Smooth muscle cell (in vitro differentiated cells): ENCODE measurements around the gene GDF10. TPM values are rescaled to one million over a fixed set of nuclear protein-coding genes. Genes with fewer than 3 reads are reported as not detected.

Experiments used
- DNase-seq: peaks from one replicate; lab custom pipeline; 2025; ENCODE audit not compliant: unreplicated experiment; lab: John Stamatoyannopoulos, UW
- H2AFZ ChIP-seq: fragments of 200-600 bp; sonication (generic); 2 replicates; pipeline ENCODE4 v1.6.0; 2016; ENCODE audit warnings: antibody characterized with exemption, low read depth, mild to moderate bottlenecking
- H3F3A ChIP-seq: fragments of 200-600 bp; sonication (generic); 2 replicates; pipeline ENCODE4 v1.6.0; 2017; ENCODE audit warnings: antibody characterized with exemption, low read depth
- H3K27ac ChIP-seq: fragments of 200-600 bp; sonication (generic); 2 replicates; pipeline ENCODE4 v1.5.1; 2016; ENCODE audit warnings: low read depth, mild to moderate bottlenecking
- H3K27me3 ChIP-seq: fragments of 200-600 bp; sonication (generic); 2 replicates; pipeline ENCODE4 v1.6.1; 2016; ENCODE audit warnings: low read depth, mild to moderate bottlenecking
- H3K36me3 ChIP-seq: fragments of 200-600 bp; sonication (generic); 2 replicates; pipeline ENCODE4 v1.5.1; 2016; ENCODE audit warnings: low read depth
- H3K4me1 ChIP-seq: fragments of 200-600 bp; sonication (generic); 2 replicates; pipeline ENCODE4 v1.5.1; 2016; ENCODE audit warnings: low read depth
- H3K4me2 ChIP-seq: fragments of 200-600 bp; sonication (generic); 2 replicates; pipeline ENCODE4 v1.6.0; 2016; ENCODE audit warnings: mild to moderate bottlenecking
- H3K4me3 ChIP-seq: fragments of 200-600 bp; sonication (generic); 2 replicates; pipeline ENCODE4 v1.5.1; 2016; ENCODE audit warnings: mild to moderate bottlenecking
- H3K79me2 ChIP-seq: fragments of 200-600 bp; sonication (generic); 2 replicates; pipeline ENCODE4 v1.6.0; 2016; ENCODE audit warnings: low read depth, mild to moderate bottlenecking
- H3K9ac ChIP-seq: fragments of 200-600 bp; sonication (generic); 2 replicates; pipeline ENCODE4 v1.6.0; 2016; ENCODE audit warnings: low read depth
- H3K9me3 ChIP-seq: fragments of 200-600 bp; sonication (generic); replicated peaks from 2 replicates; pipeline ENCODE4 v1.5.1; 2016; ENCODE audit warnings: low read depth
- H4K20me1 ChIP-seq: fragments of 200-600 bp; sonication (generic); 2 replicates; pipeline ENCODE4 v1.6.0; 2016; ENCODE audit warnings: low read depth
- CTCF ChIP-seq: fragments of 200-600 bp; sonication (generic); IDR thresholded peaks from 2 replicates; pipeline ENCODE4 v1.5.1; 2017; ENCODE audit warnings: borderline replicate concordance, mild to moderate bottlenecking, antibody characterized with exemption; ENCODE audit not compliant: insufficient read depth, poor library complexity, severe bottlenecking
- WGBS: methylation state at CpG from one replicate; pipeline ENCODE4 v1.1.7; 2016; ENCODE audit warnings: low lambda C conversion rate; 5-methylcytosine and 5-hydroxymethylcytosine counted together
- polyA plus RNA-seq: library from polyadenylated mRNA; unstranded; fragments of >200 nt; fragmentation: Nextera tagmentation; extraction: Ambion mirVana; gene quantifications from 2 replicates; pipeline ENCODE4 v1.2.1, GENCODE V29; 2016
- total RNA-seq: library from RNA; depleted of rRNA; stranded (reverse); fragments of >200 nt; gene quantifications from 2 replicates; pipeline ENCODE4 v1.2.3, GENCODE V29; 2014

The GDF10 gene
- total and polyA plus RNA-seq, 2 experiments from 2014 or later = 0.58 to 1.5 TPM

GRCh38 chr10:47350671-47351640, 51.0 kb downstream of the GDF10 start:
- Histone ChIP-seq H3K27ac (no peak overlapping the region), H3K9ac (no peak overlapping the region), H3F3A (no peaks in the 10 kb centered on the region), H3K4me3 (no peak overlapping the region), H2AFZ (no peak overlapping the region), H3K9me3 (no peaks in the 10 kb centered on the region), H3K36me3 (no peaks in the 10 kb centered on the region), H3K4me1 (no peaks in the 10 kb centered on the region), H3K27me3 (no peaks in the 10 kb centered on the region), H3K79me2 (no peaks in the 10 kb centered on the region), H3K4me2 (no peak overlapping the region), H4K20me1 (no peaks in the 10 kb centered on the region)
- 93% methylated on average over 38 of the region's 39 CpGs for WGBS
- DNase-seq = no peak
- TF ChIP-seq CTCF = no peak

GRCh38 chr10:47351899-47352815, 52.2 kb downstream of the GDF10 start:
- Histone ChIP-seq H3K27me3 (no peaks in the 10 kb centered on the region), H3F3A (no peaks in the 10 kb centered on the region), H3K79me2 (no peaks in the 10 kb centered on the region), H3K4me1 (no peaks in the 10 kb centered on the region), H4K20me1 (no peaks in the 10 kb centered on the region), H3K9ac (no peak overlapping the region), H3K4me3 (no peak overlapping the region), H3K27ac (no peak overlapping the region), H3K9me3 (no peaks in the 10 kb centered on the region), H2AFZ (no peak overlapping the region), H3K36me3 (no peaks in the 10 kb centered on the region), H3K4me2 (no peak overlapping the region)
- no peak for DNase-seq
- TF ChIP-seq CTCF = no peak
- WGBS = 83% methylated on average over 14 of the region's 14 CpGs

- Histone ChIP-seq H3K27me3 (no peaks in the 10 kb centered on the region), H2AFZ (no peak overlapping the region), H3K4me3 (no peak overlapping the region), H3K4me1 (no peaks in the 10 kb centered on the region), H3F3A (no peaks in the 10 kb centered on the region), H3K27ac (no peak overlapping the region), H3K79me2 (no peaks in the 10 kb centered on the region), H3K36me3 (no peaks in the 10 kb centered on the region), H3K4me2 (no peak overlapping the region), H3K9ac (no peak overlapping the region), H3K9me3 (no peaks in the 10 kb centered on the region), H4K20me1 (no peaks in the 10 kb centered on the region)
- no peak for TF ChIP-seq CTCF
- 90% methylated on average over 6 of the region's 6 CpGs for WGBS
- DNase-seq = no peak
These were observed 53.4 kb downstream of the GDF10 start for GRCh38 chr10:47353351-47353750.
